ENCODE results near the gene GPX3. TPM values are rescaled to one million over a fixed set of nuclear protein-coding genes. Genes with fewer than 3 reads are reported as not detected.

The GPX3 gene
- total RNA-seq, 1 donor from 2014 or later, result 160 TPM

DNA sequence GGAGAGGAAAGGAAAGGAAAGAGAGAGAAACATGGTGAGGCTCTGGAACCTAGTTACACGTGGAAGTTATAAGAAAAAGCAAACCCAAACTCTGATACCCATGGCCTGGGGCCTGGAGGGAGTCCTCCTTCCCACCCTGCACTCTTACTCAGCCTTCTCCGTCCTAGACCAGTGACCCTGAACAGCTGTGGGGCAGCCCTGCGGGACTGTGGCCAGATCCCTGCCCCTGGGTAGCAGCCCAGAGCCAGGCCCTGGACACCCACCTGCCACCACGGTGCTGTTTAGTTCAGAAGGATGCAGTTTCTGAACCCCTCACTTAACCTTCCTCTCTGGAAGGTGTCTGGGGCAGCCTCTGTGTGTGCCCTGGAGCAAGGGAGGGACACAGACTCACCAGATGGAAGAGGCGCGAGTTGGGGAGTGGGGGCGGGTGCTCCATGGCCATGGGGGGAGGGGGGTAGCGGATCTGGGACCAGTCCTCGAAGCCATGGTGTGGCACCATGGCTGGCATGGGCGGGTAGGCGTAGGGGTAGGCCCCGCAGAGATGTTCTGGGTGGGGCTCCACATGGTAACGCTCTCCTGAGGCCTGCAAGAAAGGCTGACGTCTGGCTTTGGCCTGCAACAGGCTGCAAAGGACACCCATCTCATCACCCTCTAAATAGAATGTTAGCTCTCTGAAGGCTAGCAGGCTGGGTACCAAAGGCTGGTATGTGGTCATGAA is 13.0 kb downstream of the GPX3 start:
- no peak for DNase-seq (ENCODE audit: low spot score)

DNA sequence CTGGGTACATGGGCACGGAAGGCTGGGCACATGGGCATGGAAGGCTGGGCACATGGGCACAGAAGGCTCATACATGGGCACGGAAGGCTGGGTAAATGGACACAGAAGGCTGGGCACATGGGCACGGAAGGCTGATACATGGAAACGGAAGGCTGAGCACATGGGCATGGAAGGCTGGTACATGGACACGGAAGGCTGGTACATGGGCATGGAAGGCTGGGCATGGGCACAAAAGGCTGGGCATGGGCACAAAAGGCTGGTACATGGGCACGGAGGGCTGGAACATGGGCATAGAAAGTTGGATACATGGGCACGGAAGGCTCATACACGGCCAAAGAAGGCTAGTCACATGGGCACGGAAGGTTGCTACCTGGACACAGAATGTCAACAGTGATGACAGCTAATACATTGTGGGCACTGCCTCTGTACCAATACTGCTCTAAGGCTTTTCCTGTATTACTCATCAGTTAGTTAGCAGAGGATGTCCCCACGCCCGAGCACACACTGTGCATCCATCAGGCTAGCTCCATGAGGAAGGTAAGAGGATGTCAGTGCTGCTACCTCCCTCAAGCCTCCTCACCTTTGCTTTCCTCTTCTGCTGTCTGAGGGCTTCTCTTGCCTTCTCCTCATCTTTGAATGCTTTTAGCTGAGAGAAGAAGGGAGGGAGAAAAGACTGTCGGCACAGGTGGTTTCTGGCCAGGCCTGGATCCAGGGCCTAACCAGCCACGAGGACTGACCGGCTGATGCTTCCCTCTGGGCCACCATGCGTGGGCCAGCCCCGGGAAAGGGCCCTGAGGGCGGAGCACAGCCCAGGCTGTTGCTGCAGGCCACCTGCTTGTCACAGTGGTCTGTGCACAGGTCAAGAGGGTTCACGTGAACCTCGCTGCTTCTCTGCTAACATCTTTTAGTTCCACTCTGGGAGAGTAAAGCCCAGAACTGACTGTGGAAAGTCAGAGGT is 14.3 kb downstream of the GPX3 start:
- DNase-seq (ENCODE audit: low spot score), result no peak

DNA sequence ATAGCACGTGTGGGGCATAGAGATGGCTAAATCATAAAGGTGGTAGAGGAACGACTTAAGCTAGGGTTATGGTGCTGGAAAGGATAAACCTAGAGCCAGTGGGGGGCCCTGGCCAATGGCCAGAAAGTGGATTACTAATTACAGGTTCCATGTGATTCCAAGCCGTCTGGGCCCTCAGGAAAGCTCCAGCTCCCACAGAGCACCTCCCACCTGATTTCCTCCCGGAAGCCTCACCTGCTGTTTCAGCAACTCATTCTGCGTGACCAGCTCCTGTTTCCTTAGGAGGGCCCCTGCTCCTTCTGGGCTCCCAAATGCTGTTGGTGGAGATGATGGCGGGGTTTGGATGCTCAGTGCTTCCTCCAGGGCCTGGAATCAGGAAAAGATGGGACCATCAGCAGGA is 16.2 kb downstream of the GPX3 start:
- no peak for DNase-seq (ENCODE audit: low spot score)

DNA sequence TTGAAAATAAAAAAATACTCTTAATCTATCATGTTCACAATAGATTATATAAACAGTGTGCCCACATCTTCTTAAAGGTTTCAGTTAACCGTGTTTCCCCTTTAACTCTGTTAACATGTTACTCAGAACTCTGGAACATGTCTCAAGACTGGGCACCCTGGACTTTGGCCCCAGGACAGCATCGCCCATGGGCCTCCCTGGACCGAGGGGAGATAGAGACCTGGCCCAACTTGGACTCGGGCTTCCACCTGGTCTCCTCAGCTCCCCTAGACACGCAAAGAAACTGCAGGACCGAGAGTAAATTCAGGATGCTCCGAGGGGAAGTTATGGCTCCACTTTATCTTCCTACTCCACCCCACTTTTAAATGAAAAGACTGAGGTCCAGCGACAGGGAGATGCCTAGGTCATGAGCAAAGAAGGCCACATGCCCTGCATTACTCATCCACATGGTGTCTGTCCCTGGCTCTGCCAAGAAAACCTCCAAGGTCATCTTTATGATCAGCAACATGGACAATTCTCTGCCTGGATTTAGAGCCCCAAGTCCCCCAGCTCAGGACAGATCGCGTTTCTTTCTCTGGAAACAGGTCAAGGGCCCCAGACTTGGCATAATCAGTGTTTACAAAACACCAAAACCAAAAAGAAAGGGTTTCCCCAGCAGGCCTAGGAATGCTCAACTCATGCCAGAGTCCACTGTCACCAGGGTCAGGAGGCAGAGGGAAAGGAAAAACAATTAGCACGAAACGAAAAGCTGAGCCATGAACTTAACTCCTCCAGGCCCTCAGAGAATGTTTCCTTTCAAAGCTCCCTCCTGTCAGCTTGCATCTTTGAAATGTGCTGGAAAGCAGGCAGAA is 17.4 kb downstream of the GPX3 start:
- peak; percentile 74 for DNase-seq (ENCODE audit: low spot score)

DNA sequence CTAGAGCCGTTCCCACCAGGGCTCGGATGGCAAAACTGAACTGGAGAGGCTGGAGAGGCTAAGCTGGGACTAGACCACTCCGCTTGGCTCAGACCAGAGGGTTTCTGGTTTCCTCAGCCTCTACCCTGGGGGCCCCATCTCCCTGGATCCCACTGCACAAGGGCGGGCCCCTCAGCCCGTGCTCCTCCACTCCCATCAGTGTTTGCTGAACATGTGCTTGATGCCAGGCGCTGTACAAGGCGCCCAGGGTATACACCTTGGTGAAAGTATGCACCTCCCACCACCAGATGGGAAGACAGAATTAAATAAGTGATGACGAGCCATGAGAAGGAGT is 18.0 kb downstream of the GPX3 start:
- no peak for DNase-seq (ENCODE audit: low spot score)

DNA sequence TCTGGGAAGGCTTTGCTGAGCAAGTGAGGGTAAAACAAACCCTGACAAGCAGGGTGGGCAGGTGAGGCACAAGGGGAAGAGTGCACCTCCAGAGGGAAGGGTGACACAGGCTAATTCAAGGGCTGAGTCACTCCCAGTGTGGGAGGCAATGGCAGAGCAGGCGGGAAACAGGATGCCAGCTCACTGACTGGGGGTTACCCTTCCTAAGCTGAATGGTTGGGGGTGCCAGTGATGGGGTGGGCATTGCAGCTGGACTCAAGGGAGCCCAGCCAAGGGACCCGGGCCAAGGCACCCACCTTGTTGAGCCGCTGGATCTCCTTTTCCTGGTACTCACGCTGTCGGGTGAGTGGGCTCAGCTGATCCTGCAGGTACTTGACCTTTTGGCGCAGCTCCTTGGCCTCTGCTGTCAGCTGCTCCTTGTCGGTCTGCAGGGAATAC is 18.4 kb downstream of the GPX3 start:
- no peak for DNase-seq (ENCODE audit: low spot score)

DNA sequence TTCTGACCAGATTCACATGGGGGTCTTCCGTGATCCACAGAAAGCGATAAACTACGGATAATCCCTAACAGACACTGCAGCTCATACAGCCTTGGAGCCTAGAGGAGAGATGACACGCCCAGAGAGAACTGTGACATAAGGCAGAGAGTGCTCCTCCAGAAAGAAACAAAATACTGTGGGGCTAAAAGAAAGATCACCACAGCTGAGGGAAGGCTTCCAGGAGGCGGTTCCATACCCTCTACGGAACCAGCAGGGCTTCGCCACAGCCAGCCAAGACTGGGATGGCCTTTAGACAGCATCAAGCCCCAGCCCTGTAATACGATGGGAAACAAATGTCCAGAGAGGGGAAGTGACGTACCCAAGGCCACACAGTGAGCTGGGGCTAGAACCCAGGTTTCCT is 19.3 kb downstream of the GPX3 start:
- DNase-seq (ENCODE audit: low spot score), result no peak

DNA sequence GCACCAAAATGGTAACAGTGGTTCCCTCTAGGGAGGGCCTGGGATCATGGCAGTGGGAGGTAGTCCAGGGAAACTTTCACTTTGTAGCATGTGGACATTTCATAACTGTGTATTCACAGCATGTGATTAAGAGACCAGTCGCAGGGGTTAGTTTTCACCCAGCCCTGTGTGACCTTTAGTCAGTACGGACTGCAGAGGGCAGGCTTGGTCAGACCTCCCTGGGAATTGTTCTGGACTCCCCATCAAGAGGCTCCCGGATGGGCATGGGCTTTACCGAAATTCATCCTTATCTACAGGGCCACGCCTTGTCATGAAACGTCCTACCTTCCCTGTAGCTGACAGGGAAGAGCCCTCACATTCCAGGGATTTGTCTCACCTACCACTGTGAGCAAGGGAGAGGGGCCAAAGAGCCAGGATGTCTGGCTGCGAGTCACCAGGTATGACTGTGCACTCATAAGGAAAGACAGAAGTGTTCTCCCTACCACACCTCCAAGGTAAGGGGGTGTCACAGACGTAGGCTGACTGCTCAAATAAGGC is 19.9 kb downstream of the GPX3 start:
- DNase-seq (ENCODE audit: low spot score), result no peak

DNA sequence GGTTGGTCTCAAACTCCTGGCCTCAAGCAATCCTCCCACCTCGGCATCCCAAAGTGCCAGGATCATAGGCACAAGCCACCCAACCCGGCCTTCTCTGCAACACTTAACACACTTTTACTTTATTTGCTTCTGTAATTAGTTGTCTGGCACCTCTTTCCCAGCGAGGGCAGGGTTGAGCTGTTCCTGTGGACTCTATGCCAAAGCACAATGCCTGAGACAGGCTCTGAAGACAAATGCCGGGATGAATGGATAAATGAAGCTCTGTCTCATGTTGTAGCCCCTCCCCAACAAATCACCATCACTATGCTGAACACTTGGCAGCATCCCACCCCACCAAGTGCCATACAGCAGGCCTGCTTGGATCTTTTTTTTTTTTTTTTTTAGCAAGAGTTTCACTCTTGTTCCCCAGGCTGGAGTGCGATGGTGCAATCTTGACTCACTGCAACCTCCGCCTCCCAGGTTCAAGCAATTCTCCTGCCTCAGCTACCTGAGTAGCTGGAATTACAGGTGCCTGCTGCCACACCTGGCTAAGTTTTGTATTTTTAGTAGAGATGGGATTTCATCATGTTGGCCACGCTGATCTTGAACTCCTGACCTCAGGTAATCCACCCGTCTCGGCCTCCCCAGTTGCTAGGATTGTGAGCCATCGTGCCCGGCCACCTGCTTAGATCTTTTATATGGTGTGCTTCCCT is 21.3 kb downstream of the GPX3 start:
- no peak for DNase-seq (ENCODE audit: low spot score)

DNA sequence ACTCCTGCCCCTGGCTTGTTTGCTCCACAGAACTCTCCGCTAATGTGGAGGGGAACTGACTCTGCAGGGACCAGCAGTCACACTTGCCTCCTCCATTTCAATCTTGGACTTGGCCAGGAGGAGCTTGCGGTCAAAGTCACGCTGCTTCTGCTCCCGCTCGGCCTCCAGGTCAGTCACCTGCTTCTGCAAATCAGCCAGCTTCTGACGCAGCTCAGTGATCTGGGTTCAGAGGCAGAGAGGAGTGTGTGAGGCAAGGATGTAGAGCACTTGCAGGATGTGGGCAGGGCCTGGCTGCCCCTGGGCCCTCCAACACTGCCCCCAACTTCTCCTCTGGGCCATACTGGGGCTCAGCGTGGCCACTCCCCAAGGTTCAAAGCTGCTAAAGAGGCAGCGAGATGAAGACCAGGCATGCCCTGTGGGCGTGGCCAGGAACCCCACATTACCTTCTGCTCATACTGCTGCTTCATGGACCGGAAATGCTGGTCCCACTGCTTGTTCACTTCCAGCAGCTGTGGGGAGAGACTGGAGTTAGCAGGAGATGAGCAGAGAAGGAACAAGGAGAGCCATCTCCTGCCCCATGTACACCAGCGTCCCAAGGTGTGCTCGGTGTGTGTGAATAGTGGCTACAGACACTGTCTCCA is 22.2 kb downstream of the GPX3 start:
- no peak for DNase-seq (ENCODE audit: low spot score)

DNA sequence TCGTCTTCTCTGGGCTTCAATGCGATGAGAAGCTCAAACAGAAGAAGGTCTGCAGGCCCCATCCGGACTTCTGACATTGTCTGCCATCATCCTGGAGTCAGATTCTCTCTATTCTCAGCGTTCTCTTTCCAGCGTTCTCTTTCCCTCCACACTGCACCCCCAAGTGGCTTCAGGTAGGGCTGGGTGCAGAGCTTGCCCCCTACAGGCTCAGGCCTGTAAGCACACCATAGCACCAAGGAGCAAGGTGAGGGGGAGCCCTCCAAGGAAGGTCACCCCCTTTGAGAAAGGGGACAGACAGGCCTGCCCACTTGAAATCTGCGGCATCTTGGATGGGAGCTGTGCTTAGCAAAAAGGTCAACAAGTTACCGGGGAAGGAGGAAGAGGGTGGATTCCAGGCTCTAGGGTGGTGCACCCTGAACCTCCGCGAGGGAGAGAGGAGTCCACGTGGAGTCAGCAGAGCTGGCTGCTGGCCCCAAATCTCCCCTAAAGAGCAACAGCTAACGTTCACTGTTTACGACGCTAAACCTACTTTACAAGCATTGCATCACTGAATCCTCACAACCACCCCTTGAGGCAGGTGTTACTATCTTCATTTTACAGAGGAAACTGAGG is 27.5 kb downstream of the GPX3 start:
- no peak for DNase-seq (ENCODE audit: low spot score)

DNA sequence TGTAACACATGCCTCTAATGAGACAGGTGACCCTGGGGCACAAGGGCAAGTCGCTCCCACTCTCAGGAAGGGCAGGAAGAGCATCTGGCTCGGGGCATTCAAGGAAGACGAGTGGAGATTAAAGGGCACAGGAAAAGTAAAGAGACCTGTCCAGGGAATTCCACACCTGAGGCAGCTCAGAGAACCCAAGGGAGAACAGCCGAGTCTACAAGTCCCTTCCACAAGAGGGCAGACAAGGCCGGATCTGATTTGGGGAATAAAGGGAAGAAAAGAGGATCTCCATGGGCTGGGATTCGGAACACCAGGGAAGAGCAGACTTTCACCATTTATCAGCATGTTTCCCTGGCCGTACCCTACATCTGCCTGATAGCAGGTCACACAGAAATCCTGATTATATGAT is 28.1 kb downstream of the GPX3 start:
- no peak for DNase-seq (ENCODE audit: low spot score)

DNA sequence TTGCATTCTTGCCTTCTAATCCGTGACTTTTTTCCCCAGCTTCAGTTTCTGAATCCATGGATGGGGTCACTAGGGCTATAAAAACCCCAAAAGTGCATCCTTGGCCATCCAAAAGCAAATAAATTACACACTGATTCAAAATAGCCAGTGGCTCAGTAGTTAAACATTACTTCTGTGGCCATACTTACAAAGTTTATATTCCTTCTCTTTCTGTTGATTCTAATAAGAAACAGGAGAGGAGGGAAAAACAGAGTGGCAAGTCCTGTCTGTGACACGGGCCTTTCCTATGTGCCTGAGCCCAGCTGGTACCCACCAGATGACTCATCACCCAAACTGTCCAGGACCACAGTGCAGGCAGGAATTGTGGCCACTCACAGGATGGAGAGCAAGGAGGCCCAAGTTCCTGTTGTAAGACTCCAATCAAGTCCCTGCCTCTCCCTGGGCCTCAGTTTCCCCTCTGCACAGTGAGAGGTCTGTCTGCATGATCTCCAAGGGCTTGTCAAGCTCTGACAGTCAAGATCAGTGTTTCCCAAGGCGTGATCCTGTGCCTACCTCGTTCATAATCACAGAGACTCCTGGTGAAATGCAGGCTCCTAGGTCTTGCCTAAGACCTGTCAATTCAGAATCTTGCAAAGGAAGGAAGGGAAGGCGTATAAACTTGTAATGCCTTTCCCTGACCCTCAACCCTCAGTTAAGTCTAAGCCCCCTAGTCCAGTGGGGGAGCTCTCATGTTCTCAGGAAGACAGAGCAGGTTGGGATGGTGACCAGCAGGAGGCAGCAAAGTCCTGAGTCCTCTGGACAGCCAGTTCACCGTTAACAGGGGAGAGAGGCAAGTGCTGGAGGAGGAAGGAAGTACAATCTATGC is 30.9 kb downstream of the GPX3 start:
- peak; percentile 84 for DNase-seq (ENCODE audit: low spot score)

DNA sequence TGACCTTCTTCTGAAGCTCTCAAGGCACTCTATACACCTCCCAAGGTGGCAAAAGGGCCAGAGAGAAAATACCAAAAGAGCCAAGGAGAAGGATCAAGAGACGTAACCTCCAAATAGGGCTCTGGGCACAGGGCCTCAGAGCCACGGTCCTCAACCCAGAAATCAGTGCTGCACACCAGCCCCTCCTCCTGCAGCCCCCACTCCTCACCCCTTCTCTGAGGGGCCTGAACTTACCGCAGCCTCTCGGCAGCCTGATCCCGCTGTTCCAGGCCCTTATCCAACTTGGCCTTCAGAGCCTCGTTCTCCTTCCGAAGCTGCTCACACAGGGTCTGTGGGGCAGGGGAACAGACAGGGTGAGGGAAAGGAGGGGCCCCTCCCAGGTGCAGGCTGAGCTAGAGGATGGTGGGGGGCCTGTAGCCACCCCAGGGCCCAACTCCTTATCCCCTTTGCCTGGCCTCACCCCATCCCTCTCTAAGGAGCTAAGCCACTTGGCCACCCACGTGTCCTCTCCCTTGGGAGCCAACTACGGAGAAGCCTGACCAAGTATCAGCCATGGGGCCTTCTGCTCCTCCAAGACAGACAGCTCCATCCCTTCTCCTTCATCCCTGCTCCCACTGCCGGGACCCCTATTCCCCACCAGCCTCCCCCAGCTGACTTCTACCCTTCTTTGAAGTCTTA is 31.7 kb downstream of the GPX3 start:
- no peak for DNase-seq (ENCODE audit: low spot score)

DNA sequence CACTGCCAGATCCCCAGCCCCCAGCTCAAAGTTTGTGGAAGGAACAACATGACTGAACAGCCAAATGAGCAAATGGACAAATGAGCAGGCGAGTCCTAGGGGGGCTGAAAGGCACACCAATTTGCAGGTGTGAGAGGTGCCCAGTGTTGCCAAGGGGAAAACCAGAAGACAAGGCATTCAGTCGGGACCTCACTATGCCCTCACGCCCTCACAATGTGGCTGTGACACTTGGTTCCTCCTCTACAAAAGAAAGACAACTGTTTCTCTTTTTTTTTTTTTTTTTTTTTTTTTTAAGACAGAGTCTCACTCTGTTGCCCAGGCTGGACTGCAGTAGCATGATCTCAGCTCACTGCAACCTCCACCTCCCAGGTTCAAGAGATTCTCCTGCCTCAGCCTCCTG is 32.4 kb downstream of the GPX3 start:
- DNase-seq (ENCODE audit: low spot score), result no peak

DNA sequence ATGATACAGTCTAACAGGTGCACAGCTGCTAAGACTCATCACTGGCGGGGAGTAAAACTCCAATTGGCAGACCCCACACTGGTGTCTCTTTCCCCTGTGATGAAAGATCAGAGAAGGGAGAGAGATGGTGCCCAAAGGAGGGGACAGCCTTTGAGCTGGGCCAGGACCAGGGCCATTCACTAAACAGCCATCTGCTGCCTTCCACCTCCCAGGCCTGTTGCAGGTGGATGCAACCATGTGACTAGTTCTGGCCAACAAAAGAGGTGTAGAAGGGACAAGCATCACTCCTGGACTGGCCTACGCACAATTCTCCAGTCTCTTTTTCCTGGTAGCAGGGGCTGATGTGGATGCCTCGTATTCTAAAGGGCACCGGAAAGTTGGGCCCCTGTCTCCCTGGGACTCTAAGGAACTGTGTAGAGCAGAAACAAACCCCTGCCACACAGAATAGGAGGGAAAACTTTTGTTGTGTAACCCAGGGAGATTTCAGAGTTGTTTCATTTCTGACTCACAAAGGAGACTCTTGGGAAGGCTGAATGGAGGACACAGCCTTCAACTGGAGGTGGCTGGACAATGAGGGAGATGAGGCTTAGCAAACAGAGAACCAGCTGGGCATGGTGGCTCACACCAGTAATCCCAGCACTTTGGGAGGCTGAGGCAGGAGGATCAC is 33.5 kb downstream of the GPX3 start:
- DNase-seq (ENCODE audit: low spot score), result no peak

DNA sequence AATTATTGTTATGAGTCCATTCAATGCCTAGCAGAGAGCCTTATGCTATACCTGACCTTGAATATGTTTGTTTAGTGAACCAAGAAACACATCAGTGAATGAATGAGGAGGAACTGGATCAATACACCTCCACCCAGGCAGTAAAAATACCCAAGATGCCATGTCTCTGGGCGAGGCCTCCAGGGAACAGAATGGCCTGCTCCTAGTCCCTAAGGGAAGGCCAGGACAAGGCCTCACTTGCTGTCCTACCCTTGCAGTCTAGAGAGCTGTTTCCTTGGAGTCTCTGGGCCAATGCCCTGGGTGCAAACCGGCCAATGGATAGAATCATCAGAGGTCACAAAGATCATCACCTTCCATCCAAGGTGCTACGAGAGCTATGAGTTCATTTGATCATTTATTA is 34.3 kb downstream of the GPX3 start:
- DNase-seq (ENCODE audit: low spot score), result no peak

DNA sequence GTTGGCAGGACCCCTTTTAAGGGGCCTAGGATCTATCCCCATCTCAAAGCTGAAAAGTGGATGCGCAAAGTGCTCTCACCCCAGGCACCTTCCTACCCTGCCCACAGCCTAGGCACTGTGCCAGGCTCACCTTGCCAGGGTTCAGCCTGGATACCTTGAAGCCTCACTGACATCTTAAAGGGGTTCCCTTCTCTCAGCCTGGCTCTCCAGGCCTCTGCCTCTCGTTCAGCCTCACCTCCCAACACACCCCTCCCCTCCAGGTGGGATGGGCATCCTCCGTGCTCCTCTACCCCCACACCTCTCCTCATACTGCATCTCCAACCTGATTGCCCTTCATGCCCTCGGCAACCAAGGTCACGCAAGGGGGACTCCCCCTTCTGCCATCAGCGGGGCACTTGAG is 34.9 kb downstream of the GPX3 start:
- no peak for DNase-seq (ENCODE audit: low spot score)

Data from ureter (tissue), 1 donor.